Thyroid gland (tissue), 4 donors: ENCODE results near the gene UFD1.
A peak's percentile ranks its signal among the peaks of the same experiment; 100 is the strongest.

Experiments
- POLR2A ChIP-seq, 2 donors: fragments of 450-650 bp; IDR thresholded peaks; one replicate each; pipeline ENCODE4 v1.6.1; 2017; ENCODE audit warnings: antibody characterized with exemption in 2 of 2, mild to moderate bottlenecking in 2 of 2, moderate library complexity in 1 of 2
- TF ChIP-seq, protein P1 (sequence below), 6 experiments: fragments of 200-600 bp in 3 of 6; fragments of 450-650 bp in 3 of 6; sonication (generic) in 3 of 6; IDR thresholded peaks; one replicate each; pipeline ENCODE4 v1.5.1; 2016 to 2019; ENCODE audit warnings: antibody characterized with exemption in 6 of 6, mild to moderate bottlenecking in 2 of 6, inconsistent platforms in 1 of 6, moderate library complexity in 1 of 6

DNA sequence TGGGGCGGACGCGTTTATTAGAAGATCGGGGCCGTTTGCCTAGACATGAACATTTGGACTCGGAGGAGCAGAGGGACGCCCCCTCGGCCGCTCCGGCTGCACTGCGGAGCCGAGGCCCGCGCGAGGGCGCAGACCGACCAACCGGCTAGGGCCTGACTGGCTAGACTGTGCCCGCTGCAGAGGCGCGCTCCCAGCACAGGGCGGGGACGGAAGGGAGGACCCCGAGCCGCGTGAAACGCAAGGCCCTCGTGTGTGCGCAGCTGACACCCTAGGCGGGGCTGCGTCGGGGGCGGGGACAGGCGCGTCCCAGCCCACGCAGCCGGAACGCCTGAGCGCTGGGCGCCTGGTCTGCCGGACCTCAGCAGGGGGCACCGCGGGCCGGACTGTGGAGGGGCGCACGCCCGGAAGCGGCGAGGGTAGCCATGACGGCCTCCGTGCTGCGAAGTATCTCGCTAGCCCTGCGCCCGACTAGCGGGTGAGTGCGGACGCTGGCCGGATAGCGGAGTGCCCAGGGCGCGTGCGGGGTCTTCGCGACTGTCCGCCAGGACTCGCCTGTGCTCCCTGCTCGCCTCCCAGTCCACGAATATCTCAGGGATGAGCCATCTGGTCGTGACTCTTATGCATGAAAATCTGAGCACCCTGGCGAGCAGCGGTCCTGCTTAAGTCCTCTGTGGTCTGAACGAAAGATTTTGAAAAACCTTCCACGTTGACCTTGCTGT is 46.7 kb downstream of the UFD1 start, which contains the start of gene MRPL40:
- TF ChIP-seq POLR2A (IDR thresholded peaks at IDR 0.05), result peak; percentile 73 to 94
- TF ChIP-seq, protein P1, sequence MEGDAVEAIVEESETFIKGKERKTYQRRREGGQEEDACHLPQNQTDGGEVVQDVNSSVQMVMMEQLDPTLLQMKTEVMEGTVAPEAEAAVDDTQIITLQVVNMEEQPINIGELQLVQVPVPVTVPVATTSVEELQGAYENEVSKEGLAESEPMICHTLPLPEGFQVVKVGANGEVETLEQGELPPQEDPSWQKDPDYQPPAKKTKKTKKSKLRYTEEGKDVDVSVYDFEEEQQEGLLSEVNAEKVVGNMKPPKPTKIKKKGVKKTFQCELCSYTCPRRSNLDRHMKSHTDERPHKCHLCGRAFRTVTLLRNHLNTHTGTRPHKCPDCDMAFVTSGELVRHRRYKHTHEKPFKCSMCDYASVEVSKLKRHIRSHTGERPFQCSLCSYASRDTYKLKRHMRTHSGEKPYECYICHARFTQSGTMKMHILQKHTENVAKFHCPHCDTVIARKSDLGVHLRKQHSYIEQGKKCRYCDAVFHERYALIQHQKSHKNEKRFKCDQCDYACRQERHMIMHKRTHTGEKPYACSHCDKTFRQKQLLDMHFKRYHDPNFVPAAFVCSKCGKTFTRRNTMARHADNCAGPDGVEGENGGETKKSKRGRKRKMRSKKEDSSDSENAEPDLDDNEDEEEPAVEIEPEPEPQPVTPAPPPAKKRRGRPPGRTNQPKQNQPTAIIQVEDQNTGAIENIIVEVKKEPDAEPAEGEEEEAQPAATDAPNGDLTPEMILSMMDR (IDR thresholded peaks at IDR 0.05), result peak in 2 of 6 experiments; percentile 2 to 29
